Liver (tissue), 9 donors: ENCODE measurements around the gene SLC24A4. TPM values are rescaled to one million over a fixed set of nuclear protein-coding genes. Genes with fewer than 3 reads are reported as not detected.

Source experiments
- DNase-seq: peaks from one replicate; pipeline ENCODE4 v3.0.0-alpha.2; 2017; ENCODE audit warnings: low spot score
- H3K27ac ChIP-seq, 2 donors: one replicate each; pipeline ENCODE4 v1.7.0; 2013; ENCODE audit warnings: inconsistent platforms in 2 of 2, low read length in 2 of 2, control low read depth in 1 of 2, low read depth in 1 of 2, mild to moderate bottlenecking in 1 of 2
- H3K27me3 ChIP-seq, 4 donors: one replicate each; pipeline versions ENCODE4 v1.6.1 to v1.7.0; 2013; ENCODE audit warnings: low read length in 3 of 4, inconsistent platforms in 1 of 4, mild to moderate bottlenecking in 1 of 4, moderate library complexity in 1 of 4; ENCODE audit not compliant: control insufficient read depth in 4 of 4, insufficient read depth in 4 of 4
- H3K36me3 ChIP-seq, 4 donors: one replicate each; pipeline versions ENCODE4 v1.6.1 to v1.7.0; 2013; ENCODE audit warnings: low read length in 3 of 4, mild to moderate bottlenecking in 3 of 4, low read depth in 1 of 4, moderate library complexity in 1 of 4; ENCODE audit not compliant: control insufficient read depth in 4 of 4, insufficient read depth in 3 of 4
- H3K4me1 ChIP-seq, 4 donors: one replicate each; pipeline versions ENCODE4 v1.6.1 to v1.7.0; 2013; ENCODE audit warnings: low read length in 3 of 4, mild to moderate bottlenecking in 3 of 4, moderate library complexity in 1 of 4; ENCODE audit not compliant: control insufficient read depth in 4 of 4, insufficient read depth in 4 of 4
- H3K4me3 ChIP-seq, 3 donors: one replicate each; pipeline versions ENCODE4 v1.6.1 to v1.7.0; 2013; ENCODE audit warnings: low read length in 3 of 3, control low read depth in 1 of 3, low read depth in 1 of 3, mild to moderate bottlenecking in 1 of 3
- H3K9ac ChIP-seq, 2 donors: one replicate each; pipeline ENCODE4 v1.7.0; 2013; ENCODE audit warnings: low read length in 2 of 2, mild to moderate bottlenecking in 2 of 2, moderate library complexity in 2 of 2, control low read depth in 1 of 2, low read depth in 1 of 2
- H3K9me3 ChIP-seq, 4 donors: one replicate each; pipeline versions ENCODE4 v1.6.1 to v1.7.0; 2013; ENCODE audit warnings: low read length in 3 of 4; ENCODE audit not compliant: control insufficient read depth in 4 of 4
- FOXA1 ChIP-seq: IDR thresholded peaks from 2 replicates; pipeline ENCODE4 v1.6.1; 2016; ENCODE audit warnings: antibody characterized with exemption
- FOXA2 ChIP-seq: IDR thresholded peaks from 2 replicates; pipeline ENCODE4 v1.6.1; 2016; ENCODE audit warnings: antibody characterized with exemption
- GABPA ChIP-seq, 2 donors: IDR thresholded peaks in 1 of 2; conservative IDR thresholded peaks in 1 of 2; 2 replicates each; pipeline ENCODE4 v1.6.1; 2016; ENCODE audit warnings: antibody characterized with exemption in 2 of 2, mild to moderate bottlenecking in 1 of 2, moderate library complexity in 1 of 2
- HNF4A ChIP-seq, 2 donors: conservative IDR thresholded peaks; 2 replicates each; pipeline ENCODE4 v1.6.1; 2016; ENCODE audit warnings: antibody characterized with exemption in 2 of 2, mild to moderate bottlenecking in 2 of 2
- HNF4G ChIP-seq: IDR thresholded peaks from 2 replicates; pipeline ENCODE4 v1.6.1; 2016; ENCODE audit warnings: antibody characterized with exemption
- JUND ChIP-seq, 2 donors: IDR thresholded peaks; 2 replicates each; pipeline ENCODE4 v1.6.1; 2016; ENCODE audit warnings: antibody characterized with exemption in 2 of 2
- NR2F2 ChIP-seq: IDR thresholded peaks from 2 replicates; pipeline ENCODE4 v1.6.1; 2016; ENCODE audit warnings: antibody characterized with exemption
- RAD21 ChIP-seq, 2 donors: IDR thresholded peaks; 2 replicates each; pipeline ENCODE4 v1.6.1; 2016; ENCODE audit warnings: antibody characterized with exemption in 2 of 2, mild to moderate bottlenecking in 2 of 2
- RXRA ChIP-seq, 2 donors: IDR thresholded peaks; 2 replicates each; pipeline ENCODE4 v1.6.1; 2017 to 2018; ENCODE audit warnings: antibody characterized with exemption in 2 of 2, mild to moderate bottlenecking in 1 of 2
- TAF1 ChIP-seq: conservative IDR thresholded peaks from 2 replicates; pipeline ENCODE4 v1.6.1; 2016; ENCODE audit warnings: antibody characterized with exemption, mild to moderate bottlenecking
- WGBS: extraction: QIAGEN DNeasy Blood & Tissue Kit; methylation state at CpG from one replicate; pipeline ENCODE4 v1.1.7; 2013; 5-methylcytosine and 5-hydroxymethylcytosine counted together
- polyA plus RNA-seq, 2 donors: library from polyadenylated mRNA; stranded (reverse) in 1 of 2; unstranded in 1 of 2; fragments of 200-250 nt in 1 of 2; fragments of >200 nt in 1 of 2; fragmentation: Nextera tagmentation in 1 of 2; extraction: Ambion mirVana in 1 of 2; gene quantifications; one replicate each; pipeline versions ENCODE4 v1.2.1 to v1.2.3, GENCODE V29; 2013 to 2015
- total RNA-seq, 2 donors: library from RNA; depleted of rRNA; stranded (reverse); fragments of >200 nt; gene quantifications; one replicate each; pipeline ENCODE4 v1.2.3, GENCODE V29; 2014
- TF ChIP-seq, protein P1 (sequence below): fragments of 150-350 bp; IDR thresholded peaks from 2 replicates; pipeline ENCODE4 v1.5.1; 2017; ENCODE audit warnings: improper control_type of control experiment, low read depth, low read length; ENCODE audit not compliant: missing input control
- TF ChIP-seq, protein P2 (sequence below): IDR thresholded peaks from 2 replicates; pipeline ENCODE4 v1.6.1; 2016; ENCODE audit warnings: antibody characterized with exemption
- TF ChIP-seq, protein P3 (sequence below): IDR thresholded peaks from 2 replicates; pipeline ENCODE4 v1.6.1; 2016; ENCODE audit warnings: antibody characterized with exemption, mild to moderate bottlenecking
- TF ChIP-seq, protein P4 (sequence below): IDR thresholded peaks from 2 replicates; pipeline ENCODE4 v1.6.1; 2016; ENCODE audit warnings: antibody characterized with exemption
- donor health status: healthy.
- donor health status: healthy.
- donor health status: healthy.
- donor health status: healthy.
- donor health status: healthy.

The SLC24A4 gene
- total and polyA plus RNA-seq, 4 donors = 0.06 to 0.23 (median 0.12) TPM

DNA sequence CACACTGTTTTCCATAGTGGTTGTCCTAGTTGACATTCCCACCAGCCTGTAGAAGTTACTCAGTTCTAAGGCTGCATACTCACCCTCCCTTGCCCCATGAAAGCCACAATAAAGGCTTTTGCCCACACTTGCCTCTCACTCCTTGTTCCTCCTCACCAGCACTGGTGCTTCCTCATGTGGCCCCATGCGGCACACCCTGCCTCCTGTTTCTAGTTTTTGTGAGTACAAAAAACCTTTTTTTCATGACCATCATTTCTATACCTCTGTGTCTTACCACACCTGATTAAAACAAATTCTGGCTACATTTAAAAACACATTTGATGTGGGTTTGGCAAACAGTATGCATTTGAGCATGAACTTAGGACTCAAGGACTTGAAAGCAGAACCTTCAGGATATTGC, 149.9 kb downstream of the SLC24A4 start:
- WGBS = 89% methylated on average over 1 of the region's 1 CpG
- no peaks in the 10 kb centered on the region for H3K27me3 ChIP-seq
- no peak for DNase-seq
- H3K27ac ChIP-seq = no peak overlapping the region
- no peaks in the 10 kb centered on the region for H3K36me3 ChIP-seq
- H3K9ac ChIP-seq = no peak overlapping the region
- TF ChIP-seq JUND (IDR thresholded peaks at IDR 0.05) (no peak), FOXA2 (no peak), HNF4A (conservative IDR thresholded peaks at IDR 0.05) (no peak), RAD21 (IDR thresholded peaks at IDR 0.05) (no peak), FOXA1 (no peak), NR2F2 (no peak), GABPA (IDR thresholded peaks at IDR 0.05 in 1 of 2, conservative IDR thresholded peaks at IDR 0.05 in 1 of 2) (no peak)
- TF ChIP-seq, protein P1, sequence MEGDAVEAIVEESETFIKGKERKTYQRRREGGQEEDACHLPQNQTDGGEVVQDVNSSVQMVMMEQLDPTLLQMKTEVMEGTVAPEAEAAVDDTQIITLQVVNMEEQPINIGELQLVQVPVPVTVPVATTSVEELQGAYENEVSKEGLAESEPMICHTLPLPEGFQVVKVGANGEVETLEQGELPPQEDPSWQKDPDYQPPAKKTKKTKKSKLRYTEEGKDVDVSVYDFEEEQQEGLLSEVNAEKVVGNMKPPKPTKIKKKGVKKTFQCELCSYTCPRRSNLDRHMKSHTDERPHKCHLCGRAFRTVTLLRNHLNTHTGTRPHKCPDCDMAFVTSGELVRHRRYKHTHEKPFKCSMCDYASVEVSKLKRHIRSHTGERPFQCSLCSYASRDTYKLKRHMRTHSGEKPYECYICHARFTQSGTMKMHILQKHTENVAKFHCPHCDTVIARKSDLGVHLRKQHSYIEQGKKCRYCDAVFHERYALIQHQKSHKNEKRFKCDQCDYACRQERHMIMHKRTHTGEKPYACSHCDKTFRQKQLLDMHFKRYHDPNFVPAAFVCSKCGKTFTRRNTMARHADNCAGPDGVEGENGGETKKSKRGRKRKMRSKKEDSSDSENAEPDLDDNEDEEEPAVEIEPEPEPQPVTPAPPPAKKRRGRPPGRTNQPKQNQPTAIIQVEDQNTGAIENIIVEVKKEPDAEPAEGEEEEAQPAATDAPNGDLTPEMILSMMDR = no peak
- TF ChIP-seq, protein P2, sequence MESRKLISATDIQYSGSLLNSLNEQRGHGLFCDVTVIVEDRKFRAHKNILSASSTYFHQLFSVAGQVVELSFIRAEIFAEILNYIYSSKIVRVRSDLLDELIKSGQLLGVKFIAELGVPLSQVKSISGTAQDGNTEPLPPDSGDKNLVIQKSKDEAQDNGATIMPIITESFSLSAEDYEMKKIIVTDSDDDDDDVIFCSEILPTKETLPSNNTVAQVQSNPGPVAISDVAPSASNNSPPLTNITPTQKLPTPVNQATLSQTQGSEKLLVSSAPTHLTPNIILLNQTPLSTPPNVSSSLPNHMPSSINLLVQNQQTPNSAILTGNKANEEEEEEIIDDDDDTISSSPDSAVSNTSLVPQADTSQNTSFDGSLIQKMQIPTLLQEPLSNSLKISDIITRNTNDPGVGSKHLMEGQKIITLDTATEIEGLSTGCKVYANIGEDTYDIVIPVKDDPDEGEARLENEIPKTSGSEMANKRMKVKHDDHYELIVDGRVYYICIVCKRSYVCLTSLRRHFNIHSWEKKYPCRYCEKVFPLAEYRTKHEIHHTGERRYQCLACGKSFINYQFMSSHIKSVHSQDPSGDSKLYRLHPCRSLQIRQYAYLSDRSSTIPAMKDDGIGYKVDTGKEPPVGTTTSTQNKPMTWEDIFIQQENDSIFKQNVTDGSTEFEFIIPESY = no peak
- TF ChIP-seq, protein P3, sequence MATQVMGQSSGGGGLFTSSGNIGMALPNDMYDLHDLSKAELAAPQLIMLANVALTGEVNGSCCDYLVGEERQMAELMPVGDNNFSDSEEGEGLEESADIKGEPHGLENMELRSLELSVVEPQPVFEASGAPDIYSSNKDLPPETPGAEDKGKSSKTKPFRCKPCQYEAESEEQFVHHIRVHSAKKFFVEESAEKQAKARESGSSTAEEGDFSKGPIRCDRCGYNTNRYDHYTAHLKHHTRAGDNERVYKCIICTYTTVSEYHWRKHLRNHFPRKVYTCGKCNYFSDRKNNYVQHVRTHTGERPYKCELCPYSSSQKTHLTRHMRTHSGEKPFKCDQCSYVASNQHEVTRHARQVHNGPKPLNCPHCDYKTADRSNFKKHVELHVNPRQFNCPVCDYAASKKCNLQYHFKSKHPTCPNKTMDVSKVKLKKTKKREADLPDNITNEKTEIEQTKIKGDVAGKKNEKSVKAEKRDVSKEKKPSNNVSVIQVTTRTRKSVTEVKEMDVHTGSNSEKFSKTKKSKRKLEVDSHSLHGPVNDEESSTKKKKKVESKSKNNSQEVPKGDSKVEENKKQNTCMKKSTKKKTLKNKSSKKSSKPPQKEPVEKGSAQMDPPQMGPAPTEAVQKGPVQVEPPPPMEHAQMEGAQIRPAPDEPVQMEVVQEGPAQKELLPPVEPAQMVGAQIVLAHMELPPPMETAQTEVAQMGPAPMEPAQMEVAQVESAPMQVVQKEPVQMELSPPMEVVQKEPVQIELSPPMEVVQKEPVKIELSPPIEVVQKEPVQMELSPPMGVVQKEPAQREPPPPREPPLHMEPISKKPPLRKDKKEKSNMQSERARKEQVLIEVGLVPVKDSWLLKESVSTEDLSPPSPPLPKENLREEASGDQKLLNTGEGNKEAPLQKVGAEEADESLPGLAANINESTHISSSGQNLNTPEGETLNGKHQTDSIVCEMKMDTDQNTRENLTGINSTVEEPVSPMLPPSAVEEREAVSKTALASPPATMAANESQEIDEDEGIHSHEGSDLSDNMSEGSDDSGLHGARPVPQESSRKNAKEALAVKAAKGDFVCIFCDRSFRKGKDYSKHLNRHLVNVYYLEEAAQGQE = no peak
- TF ChIP-seq, protein P4, sequence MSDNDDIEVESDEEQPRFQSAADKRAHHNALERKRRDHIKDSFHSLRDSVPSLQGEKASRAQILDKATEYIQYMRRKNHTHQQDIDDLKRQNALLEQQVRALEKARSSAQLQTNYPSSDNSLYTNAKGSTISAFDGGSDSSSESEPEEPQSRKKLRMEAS = no peak
- peaks cover 0 to 15% (median 3%) of the 10 kb centered on the region in 4 donors for H3K4me1 ChIP-seq
- H3K4me3 ChIP-seq = no peak overlapping the region
- peaks cover 0 to 1% (median 0%) of the 10 kb centered on the region in 4 donors for H3K9me3 ChIP-seq

DNA sequence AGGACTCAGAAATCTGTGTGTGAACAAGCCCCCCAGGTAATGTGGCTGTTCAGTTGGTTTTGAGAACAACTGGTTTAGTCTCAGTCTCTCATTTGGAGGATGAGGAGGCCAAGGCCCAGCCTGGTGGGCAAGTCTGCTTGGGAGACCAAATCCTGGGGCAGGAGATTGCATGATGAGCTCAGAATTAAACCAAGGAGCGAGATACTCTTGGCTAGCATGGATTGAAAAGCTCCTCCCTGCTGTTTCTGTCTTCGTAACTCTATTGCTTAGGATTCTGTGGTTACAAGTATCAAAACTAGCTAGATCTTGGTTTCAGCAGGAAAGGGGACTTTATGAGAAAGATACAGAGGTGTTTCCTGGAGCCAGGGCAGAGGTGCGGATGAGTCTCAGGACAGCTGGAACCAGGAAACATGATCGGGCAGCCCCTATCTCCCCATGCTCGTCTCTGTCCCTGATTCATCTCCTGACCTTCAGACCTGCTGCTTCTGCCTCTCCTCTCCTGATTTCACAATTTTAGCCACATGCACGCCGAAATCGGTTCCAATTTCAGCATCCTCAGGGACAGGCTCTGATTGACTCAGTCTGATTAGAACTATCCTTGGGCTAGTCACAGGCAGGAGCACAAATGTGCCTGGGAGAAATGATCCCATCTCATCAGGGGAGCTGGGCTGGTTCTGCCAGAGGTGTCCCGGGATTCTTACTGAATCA, 150.4 kb downstream of the SLC24A4 start:
- H3K9ac ChIP-seq = no peak overlapping the region
- DNase-seq = no peak
- peaks cover 0 to 1% (median 0%) of the 10 kb centered on the region in 4 donors for H3K9me3 ChIP-seq
- H3K27ac ChIP-seq = no peak overlapping the region
- TF ChIP-seq RXRA (IDR thresholded peaks at IDR 0.05) (peak in 1 of 2 donors; percentile 57), HNF4A (conservative IDR thresholded peaks at IDR 0.05) (peak in 1 of 2 donors; percentile 63), TAF1 (no peak), RAD21 (IDR thresholded peaks at IDR 0.05) (no peak), HNF4G (no peak)
- TF ChIP-seq, protein P4 = peak; percentile 33
- no peaks in the 10 kb centered on the region for H3K27me3 ChIP-seq
- H3K4me1 ChIP-seq = peaks cover 0 to 15% (median 3%) of the 10 kb centered on the region in 4 donors
- H3K36me3 ChIP-seq = no peaks in the 10 kb centered on the region
- no peak overlapping the region for H3K4me3 ChIP-seq
- WGBS = 44% methylated on average over 9 of the region's 9 CpGs
